ENCODE results near the gene PCDHB8. TPM values are rescaled to one million over a fixed set of nuclear protein-coding genes. Genes with fewer than 3 reads are reported as not detected.
"Not testable (repeated sequence)": the region's sequence is repeated elsewhere in the genome, so short reads cannot be mapped to it uniquely, and the experiment has no call there.

Gene PCDHB8
- total RNA-seq = 1 to 10 TPM in 1 of 2 donors, under 1 TPM in 1; 0.71 to 3.6 TPM
- polyA plus RNA-seq (2013, experiment 1 of 2) = 0.46 TPM
- polyA plus RNA-seq (2013, experiment 2 of 2) = 0.58 TPM
- long read RNA-seq, experiment 1 = 0 reads
- long read RNA-seq, experiment 2 = 0 reads
- long read RNA-seq, experiment 3, transcript PCDHB8-201 (1 exons, 2,740 nt) = major isoform, 6 of 6 reads
- long read RNA-seq, experiment 3, partial matches to known transcripts = 0 of 6 reads
- long read RNA-seq, experiment 3, other reads (novel, unspliced or antisense) = 0 of 6 reads
- long read RNA-seq, experiment 4 = 0 reads

DNA sequence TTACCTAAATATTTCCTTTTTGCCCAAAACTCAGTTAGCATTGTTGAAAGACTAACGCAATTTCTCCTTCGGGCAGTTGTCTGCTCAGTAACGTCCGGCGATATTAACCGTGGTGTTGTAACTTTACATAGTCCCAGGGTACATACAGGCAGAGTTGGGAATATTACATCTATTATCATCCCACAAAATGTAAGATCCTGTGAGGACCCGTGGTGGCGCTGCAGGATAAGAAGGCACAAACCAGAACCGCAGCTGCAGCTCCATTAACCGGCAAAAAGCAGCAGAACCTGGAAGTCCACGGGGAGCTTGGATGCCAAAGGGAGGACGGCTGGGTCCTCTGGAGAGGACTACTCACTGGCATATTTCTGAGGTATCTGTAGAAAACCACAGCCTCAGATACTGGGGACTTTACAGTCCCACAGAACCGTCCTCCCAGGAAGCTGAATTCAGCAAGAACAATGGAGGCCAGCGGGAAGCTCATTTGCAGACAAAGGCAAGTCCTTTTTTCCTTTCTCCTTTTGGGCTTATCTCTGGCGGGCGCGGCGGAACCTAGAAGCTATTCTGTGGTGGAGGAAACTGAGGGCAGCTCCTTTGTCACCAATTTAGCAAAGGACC is at the start of gene PCDHB8:
Gene PCDHB8 (plus strand): TSS at position 214 of the 615 bp plus-strand sequence. CDS start 245 bp downstream, at position 459.
- H3K36me3 Mint-ChIP-seq (ENCODE audit: low read depth); H3K27ac ChIP-seq (ENCODE audit: low read depth, low read length); H3K4me1 ChIP-seq (ENCODE audit: control insufficient read depth, insufficient read depth, low read length); H3K27ac Mint-ChIP-seq; DNase-seq; H3K36me3 ChIP-seq (ENCODE audit: control insufficient read depth, insufficient read depth, low read length); H3K9ac ChIP-seq (ENCODE audit: extremely low read depth, low read length, poor library complexity, severe bottlenecking); H3K27me3 ChIP-seq (ENCODE audit: control insufficient read depth, insufficient read depth, low read length, poor library complexity, severe bottlenecking); H3K4me3 ChIP-seq (ENCODE audit: low read length); H3K27me3 Mint-ChIP-seq (ENCODE audit: insufficient read depth); H3K4me1 Mint-ChIP-seq; H3K4me3 Mint-ChIP-seq: not testable (repeated sequence)
- peaks cover 26% of the 10 kb centered on the region for H3K9me3 Mint-ChIP-seq
- peaks cover 13% of the 10 kb centered on the region for H3K9me3 ChIP-seq (ENCODE audit: control insufficient read depth, low read length)
- TF ChIP-seq, protein P1, sequence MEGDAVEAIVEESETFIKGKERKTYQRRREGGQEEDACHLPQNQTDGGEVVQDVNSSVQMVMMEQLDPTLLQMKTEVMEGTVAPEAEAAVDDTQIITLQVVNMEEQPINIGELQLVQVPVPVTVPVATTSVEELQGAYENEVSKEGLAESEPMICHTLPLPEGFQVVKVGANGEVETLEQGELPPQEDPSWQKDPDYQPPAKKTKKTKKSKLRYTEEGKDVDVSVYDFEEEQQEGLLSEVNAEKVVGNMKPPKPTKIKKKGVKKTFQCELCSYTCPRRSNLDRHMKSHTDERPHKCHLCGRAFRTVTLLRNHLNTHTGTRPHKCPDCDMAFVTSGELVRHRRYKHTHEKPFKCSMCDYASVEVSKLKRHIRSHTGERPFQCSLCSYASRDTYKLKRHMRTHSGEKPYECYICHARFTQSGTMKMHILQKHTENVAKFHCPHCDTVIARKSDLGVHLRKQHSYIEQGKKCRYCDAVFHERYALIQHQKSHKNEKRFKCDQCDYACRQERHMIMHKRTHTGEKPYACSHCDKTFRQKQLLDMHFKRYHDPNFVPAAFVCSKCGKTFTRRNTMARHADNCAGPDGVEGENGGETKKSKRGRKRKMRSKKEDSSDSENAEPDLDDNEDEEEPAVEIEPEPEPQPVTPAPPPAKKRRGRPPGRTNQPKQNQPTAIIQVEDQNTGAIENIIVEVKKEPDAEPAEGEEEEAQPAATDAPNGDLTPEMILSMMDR (conservative IDR thresholded peaks at IDR 0.05) = peak; percentile 60
- WGBS, 2 experiments (ENCODE audit: insufficient coverage in 1 of 2, insufficient read length in 1 of 2) = 76 to 82% methylated on average over 4 to 12 of the region's 18 CpGs

DNA sequence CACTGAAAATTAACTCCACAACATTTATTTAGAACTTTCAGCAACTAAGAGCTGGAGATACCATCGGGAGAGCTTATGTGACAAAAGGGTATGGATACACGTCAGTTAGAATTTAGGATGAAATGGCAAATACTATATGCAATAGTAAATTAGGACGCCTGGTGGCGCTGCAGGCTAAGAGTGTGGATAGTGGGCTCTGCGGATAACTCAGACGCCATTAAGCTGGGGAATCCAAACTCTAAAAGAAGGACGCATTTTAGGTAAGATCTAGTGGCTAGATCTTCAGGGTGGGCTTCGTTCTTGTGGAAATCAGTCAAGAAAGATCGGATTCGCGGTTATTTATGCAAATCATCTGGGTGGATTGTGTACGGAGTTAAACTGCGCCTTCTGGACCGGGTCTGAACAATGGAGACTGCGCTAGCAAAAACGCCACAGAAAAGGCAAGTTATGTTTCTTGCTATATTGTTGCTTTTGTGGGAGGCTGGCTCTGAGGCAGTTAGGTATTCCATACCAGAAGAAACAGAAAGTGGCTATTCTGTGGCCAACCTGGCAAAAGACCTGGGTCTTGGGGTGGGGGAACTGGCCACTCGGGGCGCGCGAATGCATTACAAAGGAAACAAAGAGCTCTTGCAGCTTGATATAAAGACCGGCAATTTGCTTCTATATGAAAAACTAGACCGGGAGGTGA is 42.4 kb upstream of the PCDHB8 start, which contains the start of gene PCDHB5:
Gene PCDHB5 (plus strand): TSS at position 177 of the 688 bp plus-strand sequence. CDS start 229 bp downstream, at position 406.
- no peaks in the 10 kb centered on the region for H3K4me1 ChIP-seq (ENCODE audit: control insufficient read depth, insufficient read depth, low read length)
- Mint-ChIP-seq H3K27ac (peak within 1 kb of the TSS; percentile 99), H3K9me3 (peaks cover 64% of the 10 kb centered on the region), H3K4me3 (peak within 1 kb of the TSS; percentile 92), H3K4me1 (no peaks in the 10 kb centered on the region), H3K27me3 (ENCODE audit: insufficient read depth) (no peaks in the 10 kb centered on the region), H3K36me3 (ENCODE audit: low read depth) (peaks cover 40% of the 10 kb centered on the region)
- DNase-seq = peak; percentile 91
- TF ChIP-seq, protein P1 (conservative IDR thresholded peaks at IDR 0.05) = peak; percentile 91
- peak within 1 kb of the TSS; percentile 12 for H3K4me3 ChIP-seq (ENCODE audit: low read length)
- H3K27ac ChIP-seq (ENCODE audit: low read depth, low read length) = no peak within 1 kb of the TSS
- H3K9ac ChIP-seq (ENCODE audit: extremely low read depth, low read length, poor library complexity, severe bottlenecking) = no peak within 1 kb of the TSS
- H3K36me3 ChIP-seq (ENCODE audit: control insufficient read depth, insufficient read depth, low read length) = no peaks in the 10 kb centered on the region
- H3K27me3 ChIP-seq (ENCODE audit: control insufficient read depth, insufficient read depth, low read length, poor library complexity, severe bottlenecking) = no peaks in the 10 kb centered on the region
- 85 to 86% methylated on average over 18 to 22 of the region's 22 CpGs for WGBS, 2 experiments (ENCODE audit: insufficient coverage in 1 of 2, insufficient read length in 1 of 2)
- H3K9me3 ChIP-seq (ENCODE audit: control insufficient read depth, low read length) = peaks cover 39% of the 10 kb centered on the region

GRCh38 chr5:141135718-141136266 is 41.8 kb upstream of the PCDHB8 start:
- peaks cover 39% of the 10 kb centered on the region for H3K9me3 ChIP-seq (ENCODE audit: control insufficient read depth, low read length)
- WGBS, 2 experiments (ENCODE audit: insufficient coverage in 1 of 2, insufficient read length in 1 of 2) = 94% methylated on average over 17 to 19 of the region's 19 CpGs
- no peaks in the 10 kb centered on the region for H3K27me3 ChIP-seq (ENCODE audit: control insufficient read depth, insufficient read depth, low read length, poor library complexity, severe bottlenecking)
- Mint-ChIP-seq H3K27me3 (ENCODE audit: insufficient read depth) (no peaks in the 10 kb centered on the region), H3K9me3 (peaks cover 61% of the 10 kb centered on the region), H3K36me3 (ENCODE audit: low read depth) (peaks cover 40% of the 10 kb centered on the region), H3K27ac (peak overlapping the region; percentile 99), H3K4me3 (peak overlapping the region; percentile 92), H3K4me1 (no peaks in the 10 kb centered on the region)
- no peak overlapping the region for H3K27ac ChIP-seq (ENCODE audit: low read depth, low read length)
- peak; percentile 48 for DNase-seq
- H3K4me3 ChIP-seq (ENCODE audit: low read length) = no peak overlapping the region
- H3K9ac ChIP-seq (ENCODE audit: extremely low read depth, low read length, poor library complexity, severe bottlenecking) = no peak overlapping the region
- TF ChIP-seq, protein P1 (conservative IDR thresholded peaks at IDR 0.05) = no peak
- no peaks in the 10 kb centered on the region for H3K36me3 ChIP-seq (ENCODE audit: control insufficient read depth, insufficient read depth, low read length)
- no peaks in the 10 kb centered on the region for H3K4me1 ChIP-seq (ENCODE audit: control insufficient read depth, insufficient read depth, low read length)

- H3K9ac ChIP-seq (ENCODE audit: extremely low read depth, low read length, poor library complexity, severe bottlenecking); H3K36me3 ChIP-seq (ENCODE audit: control insufficient read depth, insufficient read depth, low read length); DNase-seq; H3K27me3 Mint-ChIP-seq (ENCODE audit: insufficient read depth); H3K27me3 ChIP-seq (ENCODE audit: control insufficient read depth, insufficient read depth, low read length, poor library complexity, severe bottlenecking); H3K27ac Mint-ChIP-seq; H3K4me3 ChIP-seq (ENCODE audit: low read length); H3K27ac ChIP-seq (ENCODE audit: low read depth, low read length); H3K4me1 ChIP-seq (ENCODE audit: control insufficient read depth, insufficient read depth, low read length); H3K4me1 Mint-ChIP-seq: not testable (repeated sequence)
- H3K9me3 Mint-ChIP-seq = peaks cover 58% of the 10 kb centered on the region
- peaks cover 40% of the 10 kb centered on the region for H3K36me3 Mint-ChIP-seq (ENCODE audit: low read depth)
- peak overlapping the region; percentile 27 for H3K4me3 Mint-ChIP-seq
- H3K9me3 ChIP-seq (ENCODE audit: control insufficient read depth, low read length) = peaks cover 31% of the 10 kb centered on the region
- WGBS, 2 experiments (ENCODE audit: insufficient coverage in 1 of 2, insufficient read length in 1 of 2) = 93 to 97% methylated on average over 12 to 29 of the region's 34 CpGs
Observed at GRCh38 chr5:141137346-141137745, 40.2 kb upstream of the PCDHB8 start.

All from endodermal cell (in vitro differentiated cells).